Trophoblast cell (in vitro differentiated cells and primary cell): ENCODE results near the gene CHCHD3.

ENCODE experiments used
- DNase-seq, 2 donors: peaks; one replicate each; pipeline ENCODE4 v3.0.0-alpha.2; 2016
- H2AFZ ChIP-seq: 2 replicates; pipeline ENCODE4 v1.6.1; 2013; ENCODE audit warnings: low read length, moderate library complexity, mild to moderate bottlenecking; ENCODE audit not compliant: insufficient read depth, poor library complexity
- H2AK5ac ChIP-seq: 2 replicates; pipeline ENCODE4 v1.6.1; 2013; ENCODE audit warnings: mild to moderate bottlenecking, low read length
- H2BK120ac ChIP-seq: 2 replicates; pipeline ENCODE4 v1.6.1; 2013; ENCODE audit warnings: low read length, mild to moderate bottlenecking, moderate library complexity; ENCODE audit not compliant: insufficient read depth, poor library complexity
- H2BK12ac ChIP-seq: 2 replicates; pipeline ENCODE4 v1.6.1; 2013; ENCODE audit warnings: mild to moderate bottlenecking, low read length, moderate library complexity
- H2BK5ac ChIP-seq: 2 replicates; pipeline ENCODE4 v1.6.1; 2013; ENCODE audit warnings: low read length, low read depth, moderate library complexity, mild to moderate bottlenecking; ENCODE audit not compliant: poor library complexity
- H3K14ac ChIP-seq: 2 replicates; pipeline ENCODE4 v1.6.1; 2013; ENCODE audit warnings: mild to moderate bottlenecking, low read length
- H3K18ac ChIP-seq: 2 replicates; pipeline ENCODE4 v1.6.1; 2013; ENCODE audit warnings: mild to moderate bottlenecking, low read length
- H3K23ac ChIP-seq: 2 replicates; pipeline ENCODE4 v1.6.1; 2013; ENCODE audit warnings: low read length
- H3K27ac ChIP-seq: 2 replicates; pipeline ENCODE4 v1.5.1; 2013; ENCODE audit warnings: low read depth, mild to moderate bottlenecking, inconsistent platforms, low read length, moderate library complexity
- H3K27me3 ChIP-seq: 2 replicates; pipeline ENCODE4 v1.6.1; 2013; ENCODE audit warnings: inconsistent platforms, mild to moderate bottlenecking, low read length, moderate library complexity; ENCODE audit not compliant: insufficient read depth
- H3K36me3 ChIP-seq, 2 experiments: 1 replicate in 1 of 2; 2 replicates in 1 of 2; pipeline ENCODE4 v1.6.1; 2013; ENCODE audit warnings: low read length in 2 of 2, mild to moderate bottlenecking in 2 of 2, moderate library complexity in 1 of 2; ENCODE audit not compliant: insufficient read depth in 2 of 2, control insufficient read depth in 1 of 2
- H3K4ac ChIP-seq: 2 replicates; pipeline ENCODE4 v1.6.1; 2013; ENCODE audit warnings: low read depth, mild to moderate bottlenecking, low read length, moderate library complexity
- H3K4me1 ChIP-seq, 2 experiments: 1 replicate in 1 of 2; 2 replicates in 1 of 2; pipeline ENCODE4 v1.6.1; 2013; ENCODE audit warnings: low read length in 2 of 2, mild to moderate bottlenecking in 2 of 2, moderate library complexity in 1 of 2; ENCODE audit not compliant: insufficient read depth in 2 of 2, control insufficient read depth in 1 of 2
- H3K4me2 ChIP-seq: 2 replicates; pipeline ENCODE4 v1.6.1; 2013; ENCODE audit warnings: inconsistent platforms, mild to moderate bottlenecking, low read length, moderate library complexity
- H3K4me3 ChIP-seq: 2 replicates; pipeline ENCODE4 v1.5.1; 2013; ENCODE audit warnings: mild to moderate bottlenecking, low read depth, low read length, inconsistent platforms
- H3K79me1 ChIP-seq: one replicate; pipeline ENCODE4 v1.6.1; 2013; ENCODE audit warnings: low read length
- H3K79me2 ChIP-seq: 2 replicates; pipeline ENCODE4 v1.6.1; 2013; ENCODE audit warnings: low read length, mild to moderate bottlenecking; ENCODE audit not compliant: control insufficient read depth, insufficient read depth, poor library complexity
- H3K9ac ChIP-seq: 2 replicates; pipeline ENCODE4 v1.6.1; 2013; ENCODE audit warnings: mild to moderate bottlenecking, low read length
- H3K9me3 ChIP-seq: 2 replicates; pipeline ENCODE4 v1.6.1; 2013; ENCODE audit warnings: low read depth, mild to moderate bottlenecking, control low read depth, inconsistent platforms, low read length; ENCODE audit not compliant: insufficient read depth
- H4K12ac ChIP-seq: 2 replicates; pipeline ENCODE4 v1.6.1; 2013; ENCODE audit warnings: low read depth, mild to moderate bottlenecking, low read length, moderate library complexity
- H4K8ac ChIP-seq: 2 replicates; pipeline ENCODE4 v1.6.1; 2013; ENCODE audit warnings: low read depth, mild to moderate bottlenecking, low read length, moderate library complexity
- H4K91ac ChIP-seq: one replicate; pipeline ENCODE4 v1.6.1; 2013; ENCODE audit warnings: low read depth, mild to moderate bottlenecking, low read length, moderate library complexity
- WGBS: extraction: QIAGEN DNeasy Blood & Tissue Kit; methylation state at CpG from one replicate; pipeline ENCODE4 v1.1.7; 2013; ENCODE audit warnings: missing lambda C conversion rate; ENCODE audit not compliant: insufficient read length, insufficient coverage; ENCODE audit errors: extremely low coverage; 5-methylcytosine and 5-hydroxymethylcytosine counted together

CHCHD3 gene

GRCh38 chr7:133025056-133025455, 56.8 kb downstream of the CHCHD3 start:
- WGBS, result no CpG with 5 or more reads among the region's 2 CpGs
- Histone ChIP-seq H3K4me2 (no peak overlapping the region), H2AK5ac (no peak overlapping the region), H3K9me3 (no peaks in the 10 kb centered on the region), H3K4ac (no peak overlapping the region), H3K4me1 (no peaks in the 10 kb centered on the region), H2BK12ac (no peak overlapping the region), H3K4me3 (no peak overlapping the region), H3K79me2 (no peaks in the 10 kb centered on the region), H4K8ac (no peak overlapping the region), H3K27ac (no peak overlapping the region), H3K27me3 (no peaks in the 10 kb centered on the region), H3K9ac (no peak overlapping the region), H3K18ac (no peak overlapping the region), H4K12ac (no peak overlapping the region), H3K79me1 (no peaks in the 10 kb centered on the region), H2AFZ (no peak overlapping the region), H2BK120ac (no peak overlapping the region), H4K91ac (no peak overlapping the region), H3K36me3 (no peaks in the 10 kb centered on the region), H3K23ac (no peak overlapping the region), H3K14ac (no peak overlapping the region), H2BK5ac (no peak overlapping the region)
- no peak for DNase-seq

- H3K4me3 ChIP-seq, result no peak overlapping the region
- no peaks in the 10 kb centered on the region for H3K79me1 ChIP-seq
Measured at GRCh38 chr7:133024596-133024995, 57.3 kb downstream of the CHCHD3 start.

GRCh38 chr7:133023370-133024071, 58.4 kb downstream of the CHCHD3 start:
- no peak overlapping the region for H3K9ac ChIP-seq
- no peak overlapping the region for H3K4me2 ChIP-seq
- H4K12ac ChIP-seq, result no peak overlapping the region
- H4K8ac ChIP-seq, result no peak overlapping the region
- no peaks in the 10 kb centered on the region for H3K27me3 ChIP-seq
- H2BK5ac ChIP-seq, result no peak overlapping the region
- no peaks in the 10 kb centered on the region for H3K79me2 ChIP-seq
- no peaks in the 10 kb centered on the region for H3K9me3 ChIP-seq
- H3K4me1 ChIP-seq, result no peaks in the 10 kb centered on the region
- H2BK120ac ChIP-seq, result no peak overlapping the region
- no peak overlapping the region for H3K23ac ChIP-seq
- no CpG with 5 or more reads among the region's 4 CpGs for WGBS
- no peak overlapping the region for H3K18ac ChIP-seq
- H3K14ac ChIP-seq, result no peak overlapping the region
- no peaks in the 10 kb centered on the region for H3K36me3 ChIP-seq
- no peak overlapping the region for H2AK5ac ChIP-seq
- no peak overlapping the region for H2AFZ ChIP-seq
- H3K79me1 ChIP-seq, result no peaks in the 10 kb centered on the region
- no peak overlapping the region for H2BK12ac ChIP-seq
- H3K4me3 ChIP-seq, result no peak overlapping the region
- no peak overlapping the region for H3K27ac ChIP-seq
- no peak overlapping the region for H4K91ac ChIP-seq
- H3K4ac ChIP-seq, result no peak overlapping the region
- DNase-seq, result no peak

More at GRCh38 chr7:133024596-133024995, 57.3 kb downstream of the CHCHD3 start:
- H3K79me2 ChIP-seq, result no peaks in the 10 kb centered on the region
- H3K27ac ChIP-seq, result no peak overlapping the region
- no peak overlapping the region for H2AFZ ChIP-seq
- no CpG with 5 or more reads among the region's 5 CpGs for WGBS
- no peak overlapping the region for H4K8ac ChIP-seq
- H2AK5ac ChIP-seq, result no peak overlapping the region
- no peaks in the 10 kb centered on the region for H3K9me3 ChIP-seq
- H3K18ac ChIP-seq, result no peak overlapping the region
- H3K4me2 ChIP-seq, result no peak overlapping the region
- no peak overlapping the region for H4K12ac ChIP-seq
- no peaks in the 10 kb centered on the region for H3K27me3 ChIP-seq
- no peak overlapping the region for H3K14ac ChIP-seq
- H3K23ac ChIP-seq, result no peak overlapping the region
- H4K91ac ChIP-seq, result no peak overlapping the region
- H3K36me3 ChIP-seq, result no peaks in the 10 kb centered on the region
- H3K4ac ChIP-seq, result no peak overlapping the region
- H3K4me1 ChIP-seq, result no peaks in the 10 kb centered on the region
- H2BK12ac ChIP-seq, result no peak overlapping the region
- H2BK120ac ChIP-seq, result no peak overlapping the region
- no peak overlapping the region for H2BK5ac ChIP-seq
- DNase-seq, result no peak
- H3K9ac ChIP-seq, result no peak overlapping the region

- Histone ChIP-seq H3K79me1 (no peaks in the 10 kb centered on the region), H2BK5ac (no peak overlapping the region), H3K18ac (no peak overlapping the region), H3K4me3 (no peak overlapping the region), H2AK5ac (no peak overlapping the region), H3K4ac (no peak overlapping the region), H4K91ac (no peak overlapping the region), H3K9me3 (no peaks in the 10 kb centered on the region), H2BK120ac (no peak overlapping the region), H2AFZ (no peak overlapping the region), H4K8ac (no peak overlapping the region), H3K4me2 (no peak overlapping the region), H3K4me1 (no peaks in the 10 kb centered on the region), H3K36me3 (no peaks in the 10 kb centered on the region), H4K12ac (no peak overlapping the region), H3K79me2 (no peaks in the 10 kb centered on the region), H2BK12ac (no peak overlapping the region), H3K23ac (no peak overlapping the region), H3K27ac (no peak overlapping the region), H3K9ac (no peak overlapping the region), H3K14ac (no peak overlapping the region), H3K27me3 (no peaks in the 10 kb centered on the region)
- DNase-seq, result no peak
Measured at GRCh38 chr7:133022661-133023060, 59.2 kb downstream of the CHCHD3 start.
